ENCODE results near the gene MFRP.
A peak's percentile ranks its signal among the peaks of the same experiment; 100 is the strongest.

- peak; percentile 46; the same call in 1 of the 2 replicates for TF ChIP-seq CTCF (conservative IDR thresholded peaks at IDR 0.05; ENCODE audit: low read depth, low read length)
- TF ChIP-seq EZH2phosphoT487 (IDR thresholded peaks at IDR 0.05; ENCODE audit: borderline replicate concordance, low read length), result no peak
- no peak for TF ChIP-seq EZH2 (IDR thresholded peaks at IDR 0.05; ENCODE audit: low read length, unreplicated experiment)
These were observed 39.3 kb downstream of the MFRP start for GRCh38 chr11:119307219-119307618.
